ENCODE measurements around the gene PCDHGB6.
A peak's percentile ranks its signal among the peaks of the same experiment; 100 is the strongest.
"Not testable (repeated sequence)": the region's sequence is repeated elsewhere in the genome, so short reads cannot be mapped to it uniquely, and the experiment has no call there.

PCDHGB6 gene

GRCh38 chr5:141414548-141415274 is 6.9 kb downstream of the PCDHGB6 start:
- DNase-seq (ENCODE audit: insufficient read length, low spot score); FAIRE-seq: not testable (repeated sequence)

DNA sequence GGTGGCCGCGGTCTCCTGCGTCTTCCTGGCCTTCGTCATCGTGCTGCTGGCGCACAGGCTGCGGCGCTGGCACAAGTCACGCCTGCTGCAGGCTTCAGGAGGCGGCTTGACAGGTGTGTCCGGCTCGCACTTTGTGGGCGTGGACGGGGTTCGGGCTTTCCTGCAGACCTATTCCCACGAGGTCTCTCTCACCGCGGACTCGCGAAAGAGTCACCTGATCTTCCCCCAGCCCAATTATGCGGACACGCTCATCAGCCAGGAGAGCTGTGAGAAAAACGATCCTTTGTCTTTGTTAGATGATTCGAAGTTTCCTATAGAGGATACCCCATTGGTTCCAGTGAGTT is 7.4 kb downstream of the PCDHGB6 start:
- not testable (repeated sequence) for FAIRE-seq; DNase-seq (ENCODE audit: insufficient read length, low spot score)

DNA sequence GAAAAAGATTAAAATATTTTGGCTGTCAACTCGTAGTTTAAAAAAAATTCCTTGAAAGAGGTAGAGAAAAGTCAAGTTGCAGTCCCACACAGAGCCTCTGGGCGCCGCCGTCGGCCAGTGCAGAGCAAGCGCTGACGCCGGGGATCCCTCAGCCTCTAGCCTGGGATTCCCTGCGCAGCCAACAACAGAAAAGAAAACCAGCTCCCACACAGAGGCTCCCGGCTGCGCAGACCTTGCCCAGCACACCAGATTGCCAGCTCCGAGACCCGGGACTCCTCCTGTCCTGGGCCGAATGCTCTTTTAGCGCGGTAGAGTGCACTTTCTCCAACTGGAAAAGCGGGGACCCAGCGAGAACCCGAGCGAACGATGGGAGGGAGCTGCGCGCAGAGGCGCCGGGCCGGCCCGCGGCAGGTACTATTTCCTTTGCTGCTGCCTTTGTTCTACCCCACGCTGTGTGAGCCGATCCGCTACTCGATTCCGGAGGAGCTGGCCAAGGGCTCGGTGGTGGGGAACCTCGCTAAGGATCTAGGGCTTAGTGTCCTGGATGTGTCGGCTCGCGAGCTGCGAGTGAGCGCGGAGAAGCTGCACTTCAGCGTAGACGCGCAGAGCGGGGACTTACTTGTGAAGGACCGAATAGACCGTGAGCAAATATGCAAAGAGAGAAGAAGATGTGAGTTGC is 9.8 kb downstream of the PCDHGB6 start, which contains the start of gene PCDHGB7:
Gene PCDHGB7 (plus strand): TSS at position 184 of the 679 bp plus-strand sequence. CDS start 183 bp downstream, at position 367.
- DNase-seq (ENCODE audit: insufficient read length, low spot score) = peak; percentile 65

GRCh38 chr5:141419074-141419880 is 11.5 kb downstream of the PCDHGB6 start:
- DNase-seq (ENCODE audit: insufficient read length, low spot score) (no peak), FAIRE-seq (no peak)

More for the DNA sequence above, 9.8 kb downstream of the PCDHGB6 start, which contains the start of gene PCDHGB7:
- peak; percentile 68 for FAIRE-seq

DNA sequence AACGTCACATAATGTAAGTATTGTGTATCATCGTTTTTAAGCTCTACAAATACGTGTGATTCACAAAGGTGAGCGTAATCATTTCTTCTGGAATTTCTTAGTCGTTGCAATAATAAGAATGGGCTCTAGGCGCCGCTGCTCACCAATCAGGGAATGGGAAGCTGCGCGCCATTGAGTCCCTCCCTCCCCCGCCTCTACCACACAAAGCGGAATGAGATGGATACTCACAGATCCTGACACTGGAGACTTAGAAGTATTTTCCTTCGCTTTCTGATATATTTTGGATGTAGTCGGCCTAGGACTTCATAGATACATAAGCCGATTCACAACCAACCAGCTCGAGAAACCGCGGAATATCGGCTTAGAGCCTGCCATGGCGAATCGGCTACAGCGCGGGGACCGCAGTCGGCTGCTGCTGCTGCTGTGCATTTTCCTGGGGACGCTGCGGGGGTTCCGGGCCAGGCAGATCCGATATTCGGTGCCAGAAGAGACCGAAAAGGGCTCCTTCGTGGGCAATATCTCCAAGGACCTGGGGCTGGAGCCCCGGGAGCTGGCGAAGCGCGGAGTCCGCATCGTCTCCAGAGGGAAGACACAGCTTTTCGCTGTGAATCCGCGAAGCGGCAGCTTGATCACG is 13.2 kb downstream of the PCDHGB6 start, which contains the start of gene PCDHGA11:
Gene PCDHGA11 (plus strand): TSS at position 197 of the 634 bp plus-strand sequence. CDS start 177 bp downstream, at position 374.
- DNase-seq (ENCODE audit: insufficient read length, low spot score) (peak; percentile 48), FAIRE-seq (peak; percentile 73)

- FAIRE-seq = no peak
- no peak for DNase-seq (ENCODE audit: insufficient read length, low spot score)
Observed at GRCh38 chr5:141421489-141421855, 13.7 kb downstream of the PCDHGB6 start.

- DNase-seq (ENCODE audit: insufficient read length, low spot score) = no peak
- FAIRE-seq = no peak
Observed at GRCh38 chr5:141422742-141423291, 15.0 kb downstream of the PCDHGB6 start.

DNA sequence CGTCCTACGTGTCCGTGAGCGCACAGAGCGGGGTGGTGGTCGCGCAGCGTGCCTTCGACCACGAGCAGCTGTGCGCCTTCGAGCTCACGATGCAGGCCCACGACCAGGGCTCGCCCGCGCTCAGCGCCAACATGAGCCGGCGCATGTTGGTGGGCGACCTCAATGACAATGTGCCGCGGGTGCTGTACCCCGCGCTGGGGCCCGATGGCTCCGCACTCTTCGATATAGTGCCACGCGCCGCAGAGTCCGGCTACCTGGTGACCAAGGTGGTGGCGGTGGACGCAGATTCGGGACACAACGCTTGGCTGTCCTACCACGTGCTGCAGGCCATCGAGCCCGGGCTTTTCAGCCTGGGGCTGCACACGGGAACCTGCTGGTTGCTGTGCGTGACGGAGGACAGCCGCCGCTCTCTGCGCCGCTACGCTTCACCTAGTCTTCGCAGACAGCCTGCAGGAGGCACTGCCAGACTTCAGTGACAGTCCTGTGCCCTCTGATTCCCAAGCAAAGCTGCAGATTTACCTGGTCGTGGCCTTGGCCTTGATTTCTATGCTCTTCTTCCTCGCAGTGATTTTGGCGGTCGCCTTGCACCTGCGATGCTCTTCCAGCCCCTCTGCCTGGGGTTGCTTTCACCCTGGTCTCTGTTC is 20.1 kb downstream of the PCDHGB6 start:
- no peak for FAIRE-seq
- no peak for DNase-seq (ENCODE audit: insufficient read length, low spot score)

GRCh38 chr5:141430332-141431113 is 22.7 kb downstream of the PCDHGB6 start, which contains the start of gene PCDHGA12:
Gene PCDHGA12 (plus strand): TSS chr5:141430507. CDS start chr5:141430760, 253 bp downstream.
- no peak for DNase-seq (ENCODE audit: insufficient read length, low spot score)
- FAIRE-seq = peak; percentile 84

DNA sequence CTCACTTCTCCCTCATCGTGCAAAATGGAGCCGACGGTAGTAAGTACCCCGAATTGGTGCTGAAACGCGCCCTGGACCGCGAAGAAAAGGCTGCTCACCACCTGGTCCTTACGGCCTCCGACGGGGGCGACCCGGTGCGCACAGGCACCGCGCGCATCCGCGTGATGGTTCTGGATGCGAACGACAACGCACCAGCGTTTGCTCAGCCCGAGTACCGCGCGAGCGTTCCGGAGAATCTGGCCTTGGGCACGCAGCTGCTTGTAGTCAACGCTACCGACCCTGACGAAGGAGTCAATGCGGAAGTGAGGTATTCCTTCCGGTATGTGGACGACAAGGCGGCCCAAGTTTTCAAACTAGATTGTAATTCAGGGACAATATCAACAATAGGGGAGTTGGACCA is 23.5 kb downstream of the PCDHGB6 start:
- no peak for FAIRE-seq
- DNase-seq (ENCODE audit: insufficient read length, low spot score) = no peak

- DNase-seq (ENCODE audit: insufficient read length, low spot score); FAIRE-seq: not testable (repeated sequence)
Observed at GRCh38 chr5:141432308-141432707, 24.5 kb downstream of the PCDHGB6 start.

GRCh38 chr5:141432726-141433125 is 24.9 kb downstream of the PCDHGB6 start:
- FAIRE-seq = not testable (repeated sequence)

DNA sequence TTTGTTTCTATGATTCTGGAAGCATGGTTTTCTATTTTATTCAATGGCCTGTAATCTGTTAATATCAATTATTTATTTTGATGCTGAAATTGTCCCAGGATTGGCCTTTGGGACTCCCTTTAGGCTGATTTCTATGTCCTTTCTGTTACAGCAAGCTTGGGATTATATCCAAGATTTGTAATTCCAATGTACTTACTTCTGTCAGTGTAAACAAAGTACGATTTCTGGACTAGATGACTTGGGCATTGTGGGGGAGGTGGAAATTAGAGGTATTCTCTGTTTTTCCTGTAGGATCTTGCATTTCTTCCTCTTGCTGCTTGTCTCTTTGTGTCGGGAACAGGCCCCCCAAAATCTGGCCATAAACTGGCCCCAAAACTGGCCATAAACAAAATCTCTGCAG is 26.2 kb downstream of the PCDHGB6 start:
- no peak for FAIRE-seq
- no peak for DNase-seq (ENCODE audit: insufficient read length, low spot score)

More at GRCh38 chr5:141432726-141433125, 24.9 kb downstream of the PCDHGB6 start:
- DNase-seq (ENCODE audit: insufficient read length, low spot score) = not testable (repeated sequence)

GRCh38 chr5:141437221-141437620 is 29.4 kb downstream of the PCDHGB6 start:
- FAIRE-seq = no peak
- no peak for DNase-seq (ENCODE audit: insufficient read length, low spot score)

DNA sequence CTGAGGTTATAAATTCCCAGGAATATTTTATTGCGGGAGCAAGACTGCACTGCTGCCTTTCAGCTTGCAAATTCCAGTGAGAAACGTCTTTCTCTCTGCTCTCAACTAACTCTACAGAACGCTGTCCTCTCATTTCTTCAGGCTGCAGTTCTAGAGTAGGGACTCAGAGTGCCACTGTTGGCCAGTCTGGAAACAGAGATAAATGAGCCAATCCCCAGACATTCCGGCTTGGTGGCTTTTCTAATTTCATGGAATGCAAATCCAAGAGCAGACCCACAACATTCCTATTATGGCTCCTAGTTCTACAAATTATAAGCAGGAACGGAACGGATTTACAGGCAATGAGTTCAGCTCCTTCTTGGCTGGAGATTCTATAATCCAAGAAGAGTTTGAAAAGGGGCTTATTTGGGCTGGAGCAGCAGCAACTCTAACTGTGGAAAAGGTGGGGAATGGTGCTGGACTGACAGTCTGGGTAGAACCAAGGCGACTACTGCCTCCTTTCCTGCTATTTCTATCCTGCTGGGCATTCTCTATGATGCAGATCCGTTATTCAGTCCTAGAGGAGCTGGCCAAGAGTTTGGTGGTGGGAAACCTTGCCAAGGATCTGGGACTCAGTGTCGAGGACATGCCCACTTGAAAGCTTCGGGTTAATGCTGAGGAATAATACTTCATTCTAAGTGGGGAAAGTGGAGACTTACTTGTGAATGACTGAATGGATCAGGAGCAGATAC is 31.8 kb downstream of the PCDHGB6 start:
- DNase-seq (ENCODE audit: insufficient read length, low spot score) = no peak
- FAIRE-seq = no peak

DNA sequence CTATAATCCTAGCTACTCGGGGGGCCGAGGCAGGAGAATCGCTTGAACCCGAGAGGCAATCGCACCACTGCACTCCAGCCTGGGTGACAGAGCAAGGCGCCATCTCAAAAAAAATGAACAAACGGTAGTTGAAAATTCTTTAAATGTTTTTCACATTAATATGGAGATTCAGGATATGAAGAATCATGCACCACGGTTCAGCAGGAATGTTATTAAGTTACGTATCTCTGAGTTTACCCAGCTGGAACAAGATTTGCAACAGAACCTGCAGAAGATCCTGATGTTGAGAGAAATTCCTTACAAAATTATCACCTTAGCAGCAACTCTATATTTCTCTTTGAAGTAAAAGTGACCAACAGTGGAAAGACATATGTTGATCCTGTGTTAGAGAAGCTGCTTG is 32.5 kb downstream of the PCDHGB6 start:
- FAIRE-seq = no peak

DNA sequence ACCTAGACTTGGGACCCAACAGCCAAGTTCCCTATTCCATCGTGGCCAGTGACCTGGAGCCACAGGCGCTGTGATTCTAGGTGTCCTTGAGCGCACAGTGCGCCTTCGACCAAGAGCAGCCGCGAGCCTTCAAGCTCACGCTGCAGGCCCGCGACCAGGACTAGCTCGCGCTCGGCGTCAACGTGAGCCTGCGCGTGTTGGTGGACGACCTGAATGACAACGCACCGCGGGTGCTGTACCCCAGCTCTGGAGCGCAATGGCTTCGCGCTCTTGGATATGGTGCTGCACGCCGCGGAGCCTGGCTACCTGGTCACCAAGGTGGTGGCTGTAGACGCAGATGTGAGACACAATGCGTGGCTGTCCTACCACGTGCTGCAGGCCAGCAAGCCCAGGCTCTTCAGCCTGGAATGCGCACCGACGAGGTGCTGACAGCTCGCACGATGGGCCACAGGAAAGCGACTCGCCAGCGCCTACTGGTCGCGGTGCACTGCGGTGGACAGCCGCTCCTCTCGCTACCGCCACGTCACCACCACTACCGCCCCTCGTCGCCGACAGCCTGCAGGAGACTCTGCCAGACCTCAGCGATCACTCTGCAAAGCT is 33.9 kb downstream of the PCDHGB6 start:
- FAIRE-seq (no peak), DNase-seq (ENCODE audit: insufficient read length, low spot score) (no peak)

More for the DNA sequence above, 32.5 kb downstream of the PCDHGB6 start:
- no peak for DNase-seq (ENCODE audit: insufficient read length, low spot score)
